Osteoblast (primary cell): ENCODE measurements around the gene TRIM71. TPM values are rescaled to one million over a fixed set of nuclear protein-coding genes. Genes with fewer than 3 reads are reported as not detected.

ENCODE experiments used
- DNase-seq: peaks from one replicate; pipeline ENCODE4 v3.0.0; 2011; ENCODE audit warnings: low spot score, mixed read lengths; ENCODE audit not compliant: insufficient read length; ENCODE audit errors: missing footprints
- H2AFZ ChIP-seq: 2 replicates; pipeline ENCODE4 v1.6.0; 2011; ENCODE audit warnings: mild to moderate bottlenecking, low read length
- H3K27ac ChIP-seq: 2 replicates; pipeline ENCODE4 v1.5.1; 2011; ENCODE audit warnings: mild to moderate bottlenecking, low read depth, low read length, moderate library complexity
- H3K27me3 ChIP-seq: 2 replicates; pipeline ENCODE4 v1.6.0; 2012; ENCODE audit warnings: mild to moderate bottlenecking, control low read depth, inconsistent platforms, low read length, moderate library complexity; ENCODE audit not compliant: insufficient read depth
- H3K36me3 ChIP-seq: 2 replicates; pipeline ENCODE4 v1.5.1; 2011; ENCODE audit warnings: mild to moderate bottlenecking, low read length, control low read depth, moderate library complexity; ENCODE audit not compliant: insufficient read depth
- H3K4me1 ChIP-seq: 2 replicates; pipeline ENCODE4 v1.5.1; 2011; ENCODE audit warnings: mild to moderate bottlenecking, low read length, control low read depth, moderate library complexity; ENCODE audit not compliant: insufficient read depth
- H3K4me2 ChIP-seq: 2 replicates; pipeline ENCODE4 v1.6.0; 2011; ENCODE audit warnings: mild to moderate bottlenecking, low read length; ENCODE audit not compliant: insufficient read depth
- H3K4me3 ChIP-seq: fragments of 200-600 bp; sonication (generic); 3 replicates; pipeline ENCODE4 v1.5.1; 2012; ENCODE audit warnings: mild to moderate bottlenecking, low read length, inconsistent platforms; ENCODE audit not compliant: insufficient read depth
- H3K79me2 ChIP-seq: 2 replicates; pipeline ENCODE4 v1.6.0; 2012; ENCODE audit warnings: mild to moderate bottlenecking, low read length, control low read depth, inconsistent platforms; ENCODE audit not compliant: insufficient read depth
- H3K9me3 ChIP-seq: 2 replicates; pipeline ENCODE4 v1.5.1; 2011; ENCODE audit warnings: low read depth, low read length, control low read depth
- H4K20me1 ChIP-seq: 2 replicates; pipeline ENCODE4 v1.6.0; 2012; ENCODE audit warnings: mild to moderate bottlenecking, low read length, control low read depth; ENCODE audit not compliant: insufficient read depth
- CTCF ChIP-seq: IDR thresholded peaks from 2 replicates; pipeline ENCODE4 v1.5.1; 2011; ENCODE audit warnings: mild to moderate bottlenecking, low read depth, low read length, moderate library complexity; ENCODE audit errors: extremely low read depth
- total RNA-seq: library from RNA; depleted of rRNA; stranded (reverse); fragments of >200 nt; gene quantifications from 2 replicates; pipeline ENCODE4 v1.2.3, GENCODE V29; 2012

TRIM71 gene
- total RNA-seq, 1 donor = not detected

GRCh38 chr3:32886296-32886695, 68.5 kb downstream of the TRIM71 start:
- no peak for DNase-seq
- H3K4me3 ChIP-seq = no peak overlapping the region
- no peak overlapping the region for H2AFZ ChIP-seq
- H3K27me3 ChIP-seq = peaks cover 14% of the 10 kb centered on the region
- TF ChIP-seq CTCF = no peak
- no peaks in the 10 kb centered on the region for H4K20me1 ChIP-seq
- H3K4me2 ChIP-seq = no peak overlapping the region
- no peak overlapping the region for H3K27ac ChIP-seq
- no peaks in the 10 kb centered on the region for H3K79me2 ChIP-seq
- no peaks in the 10 kb centered on the region for H3K36me3 ChIP-seq
- no peaks in the 10 kb centered on the region for H3K9me3 ChIP-seq
- no peaks in the 10 kb centered on the region for H3K4me1 ChIP-seq

- no peaks in the 10 kb centered on the region for H3K4me1 ChIP-seq
- H3K9me3 ChIP-seq = no peaks in the 10 kb centered on the region
- H2AFZ ChIP-seq = no peak overlapping the region
- H3K4me2 ChIP-seq = no peak overlapping the region
- H3K27me3 ChIP-seq = peaks cover 19% of the 10 kb centered on the region
- H3K36me3 ChIP-seq = no peaks in the 10 kb centered on the region
- no peaks in the 10 kb centered on the region for H4K20me1 ChIP-seq
- H3K27ac ChIP-seq = no peak overlapping the region
- TF ChIP-seq CTCF = no peak
- H3K79me2 ChIP-seq = no peaks in the 10 kb centered on the region
- no peak overlapping the region for H3K4me3 ChIP-seq
- no peak for DNase-seq
Observed at GRCh38 chr3:32886911-32887310, 69.1 kb downstream of the TRIM71 start.

DNA sequence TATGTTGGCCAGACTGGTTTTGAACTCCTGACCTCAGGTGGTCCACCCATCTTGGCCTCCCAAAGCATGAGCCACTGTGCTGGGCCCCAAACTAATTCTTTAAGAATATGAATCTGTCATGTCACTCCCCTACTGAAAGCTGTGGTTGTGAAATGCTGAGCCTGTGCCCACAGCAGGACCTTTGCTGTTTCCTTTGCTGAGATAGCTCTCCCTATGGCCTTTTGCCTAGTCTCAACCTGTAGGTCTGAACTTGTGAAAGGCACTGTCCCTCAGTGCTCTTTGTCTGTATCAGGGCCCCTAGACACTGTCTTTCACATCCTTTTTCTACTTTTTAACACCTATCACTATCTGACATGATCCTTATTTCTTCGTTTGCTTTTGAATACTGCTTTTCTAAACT, 70.9 kb downstream of the TRIM71 start:
- Histone ChIP-seq H3K27me3 (peaks cover 34% of the 10 kb centered on the region), H3K4me3 (no peak overlapping the region), H3K9me3 (no peaks in the 10 kb centered on the region), H3K79me2 (no peaks in the 10 kb centered on the region), H3K27ac (no peak overlapping the region), H3K4me1 (no peaks in the 10 kb centered on the region), H2AFZ (no peak overlapping the region), H4K20me1 (no peaks in the 10 kb centered on the region), H3K36me3 (no peaks in the 10 kb centered on the region), H3K4me2 (no peak overlapping the region)
- TF ChIP-seq CTCF = no peak
- no peak for DNase-seq

GRCh38 chr3:32890420-32891276, 72.9 kb downstream of the TRIM71 start:
- Histone ChIP-seq H4K20me1 (no peaks in the 10 kb centered on the region), H2AFZ (no peak overlapping the region), H3K4me3 (no peak overlapping the region), H3K4me1 (no peaks in the 10 kb centered on the region), H3K27ac (no peak overlapping the region), H3K4me2 (no peak overlapping the region), H3K27me3 (peaks cover 50% of the 10 kb centered on the region), H3K36me3 (no peaks in the 10 kb centered on the region), H3K9me3 (no peaks in the 10 kb centered on the region), H3K79me2 (no peaks in the 10 kb centered on the region)
- DNase-seq = no peak
- no peak for TF ChIP-seq CTCF
